ENCODE results near the gene CCDC47. TPM values are rescaled to one million over a fixed set of nuclear protein-coding genes. Genes with fewer than 3 reads are reported as not detected.

The CCDC47 gene
- total RNA-seq, 1 experiment from 2014 or later = 104 TPM

DNA sequence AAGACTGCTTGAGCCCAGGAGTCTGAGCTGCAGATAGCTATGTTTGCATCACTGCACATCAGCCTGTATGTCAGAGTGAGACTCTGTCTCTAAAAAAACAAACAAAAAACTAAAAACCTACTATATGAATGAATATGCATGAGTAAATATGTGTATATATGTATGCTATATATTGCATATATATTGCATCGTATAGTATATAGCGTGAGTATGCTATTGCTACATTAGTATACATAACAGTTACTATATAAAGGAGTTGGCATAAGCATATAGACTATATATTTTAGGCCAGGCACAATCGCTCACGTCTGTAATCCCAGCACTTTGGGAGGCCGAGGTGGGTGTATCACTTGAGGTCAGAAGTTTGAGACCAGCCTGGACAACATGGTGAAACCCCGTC lies 16.7 kb upstream of the CCDC47 start:
- no peaks in the 10 kb centered on the region for H3K9me3 ChIP-seq (ENCODE audit: low read depth, low read length, poor library complexity, severe bottlenecking)
- intact Hi-C loops (cut with micrococcal nuclease; ENCODE audit: unreplicated experiment) = no loop called here
- H3K4me1 ChIP-seq (ENCODE audit: insufficient read depth, low read length, poor library complexity, severe bottlenecking) = no peaks in the 10 kb centered on the region
- H3K36me3 ChIP-seq (ENCODE audit: insufficient read depth, low read length, poor library complexity, severe bottlenecking) = peaks cover 78% of the 10 kb centered on the region
- no peak for TF ChIP-seq EZH2 (IDR thresholded peaks at IDR 0.05; ENCODE audit: borderline replicate concordance, low read depth, low read length, poor library complexity, severe bottlenecking)
- TF ChIP-seq, protein P1, sequence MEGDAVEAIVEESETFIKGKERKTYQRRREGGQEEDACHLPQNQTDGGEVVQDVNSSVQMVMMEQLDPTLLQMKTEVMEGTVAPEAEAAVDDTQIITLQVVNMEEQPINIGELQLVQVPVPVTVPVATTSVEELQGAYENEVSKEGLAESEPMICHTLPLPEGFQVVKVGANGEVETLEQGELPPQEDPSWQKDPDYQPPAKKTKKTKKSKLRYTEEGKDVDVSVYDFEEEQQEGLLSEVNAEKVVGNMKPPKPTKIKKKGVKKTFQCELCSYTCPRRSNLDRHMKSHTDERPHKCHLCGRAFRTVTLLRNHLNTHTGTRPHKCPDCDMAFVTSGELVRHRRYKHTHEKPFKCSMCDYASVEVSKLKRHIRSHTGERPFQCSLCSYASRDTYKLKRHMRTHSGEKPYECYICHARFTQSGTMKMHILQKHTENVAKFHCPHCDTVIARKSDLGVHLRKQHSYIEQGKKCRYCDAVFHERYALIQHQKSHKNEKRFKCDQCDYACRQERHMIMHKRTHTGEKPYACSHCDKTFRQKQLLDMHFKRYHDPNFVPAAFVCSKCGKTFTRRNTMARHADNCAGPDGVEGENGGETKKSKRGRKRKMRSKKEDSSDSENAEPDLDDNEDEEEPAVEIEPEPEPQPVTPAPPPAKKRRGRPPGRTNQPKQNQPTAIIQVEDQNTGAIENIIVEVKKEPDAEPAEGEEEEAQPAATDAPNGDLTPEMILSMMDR (conservative IDR thresholded peaks at IDR 0.05; ENCODE audit: low read depth, low read length) = no peak
- POLR2A ChIA-PET (ENCODE audit: low non-redundant PET) = interaction anchor here (0.6 kb wide), 1 partner anchor 16 kb away, joined by 3 read pairs; the partner anchor contains the start of gene DDX42
- CTCF ChIA-PET = no interaction called here
- DNase-seq (ENCODE audit: low spot score) = no peak
- BruUV-seq (replicated peaks) = no TSS peak
- no peaks in the 10 kb centered on the region for H3K27me3 ChIP-seq (replicated peaks; ENCODE audit: insufficient read depth, low read depth, low read length, poor library complexity)
- no peak overlapping the region for H3K27ac ChIP-seq (ENCODE audit: low read depth, low read length, poor library complexity, severe bottlenecking)
- no peak overlapping the region for H3K4me3 ChIP-seq (ENCODE audit: low read depth, low read length, poor library complexity, severe bottlenecking)

GRCh38 chr17:63786971-63787711 lies 13.7 kb upstream of the CCDC47 start:
- no peaks in the 10 kb centered on the region for H3K27me3 ChIP-seq (replicated peaks; ENCODE audit: insufficient read depth, low read depth, low read length, poor library complexity)
- ChIA-PET CTCF (no interaction called here), POLR2A (ENCODE audit: low non-redundant PET) (no interaction called here)
- no peaks in the 10 kb centered on the region for H3K9me3 ChIP-seq (ENCODE audit: low read depth, low read length, poor library complexity, severe bottlenecking)
- no peak overlapping the region for H3K4me3 ChIP-seq (ENCODE audit: low read depth, low read length, poor library complexity, severe bottlenecking)
- peaks cover 62% of the 10 kb centered on the region for H3K36me3 ChIP-seq (ENCODE audit: insufficient read depth, low read length, poor library complexity, severe bottlenecking)
- no peak for DNase-seq (ENCODE audit: low spot score)
- intact Hi-C loops (cut with micrococcal nuclease; ENCODE audit: unreplicated experiment) = no loop called here
- no TSS peak for BruUV-seq (replicated peaks)
- H3K27ac ChIP-seq (ENCODE audit: low read depth, low read length, poor library complexity, severe bottlenecking) = no peak overlapping the region
- H3K4me1 ChIP-seq (ENCODE audit: insufficient read depth, low read length, poor library complexity, severe bottlenecking) = no peaks in the 10 kb centered on the region
- TF ChIP-seq EZH2 (IDR thresholded peaks at IDR 0.05; ENCODE audit: borderline replicate concordance, low read depth, low read length, poor library complexity, severe bottlenecking) = no peak
- TF ChIP-seq, protein P1 (conservative IDR thresholded peaks at IDR 0.05; ENCODE audit: low read depth, low read length) = no peak

DNA sequence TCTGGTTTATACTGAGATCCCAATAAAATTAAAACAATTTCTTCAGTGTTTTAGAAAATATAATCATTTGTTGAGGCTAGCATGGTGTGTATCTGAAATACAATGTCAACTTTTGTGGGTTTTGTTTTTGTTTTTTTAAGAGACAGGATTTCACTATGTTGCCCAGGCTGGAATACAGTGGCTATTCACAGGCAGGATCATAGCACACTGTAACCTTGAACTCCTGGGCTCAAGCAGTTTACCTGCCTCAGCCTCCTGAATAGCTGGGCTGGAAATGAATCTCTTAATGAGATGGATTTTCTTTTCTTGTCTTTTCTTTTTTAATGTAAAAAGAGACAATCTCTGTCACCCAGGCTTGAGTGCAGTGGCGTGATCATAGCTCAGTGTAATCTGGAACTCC lies 12.7 kb upstream of the CCDC47 start:
- H3K9me3 ChIP-seq (ENCODE audit: low read depth, low read length, poor library complexity, severe bottlenecking) = no peaks in the 10 kb centered on the region
- H3K36me3 ChIP-seq (ENCODE audit: insufficient read depth, low read length, poor library complexity, severe bottlenecking) = peaks cover 55% of the 10 kb centered on the region
- no peak overlapping the region for H3K4me3 ChIP-seq (ENCODE audit: low read depth, low read length, poor library complexity, severe bottlenecking)
- intact Hi-C loops (cut with micrococcal nuclease; ENCODE audit: unreplicated experiment) = no loop called here
- H3K4me1 ChIP-seq (ENCODE audit: insufficient read depth, low read length, poor library complexity, severe bottlenecking) = no peaks in the 10 kb centered on the region
- no peaks in the 10 kb centered on the region for H3K27me3 ChIP-seq (replicated peaks; ENCODE audit: insufficient read depth, low read depth, low read length, poor library complexity)
- BruUV-seq (replicated peaks) = no TSS peak
- no peak overlapping the region for H3K27ac ChIP-seq (ENCODE audit: low read depth, low read length, poor library complexity, severe bottlenecking)
- TF ChIP-seq, protein P1 (conservative IDR thresholded peaks at IDR 0.05; ENCODE audit: low read depth, low read length) = no peak
- no peak for TF ChIP-seq EZH2 (IDR thresholded peaks at IDR 0.05; ENCODE audit: borderline replicate concordance, low read depth, low read length, poor library complexity, severe bottlenecking)
- DNase-seq (ENCODE audit: low spot score) = no peak
- ChIA-PET POLR2A (ENCODE audit: low non-redundant PET) (no interaction called here), CTCF (no interaction called here)

Data from A673 (cell line).